Natural killer cell treated with Interleukin-12 subunit alpha and Interleukin-12 subunit beta and Interleukin-15 and Interleukin-18, amount 100 ng/mL, for 72 hours (primary cell): Measurements from ENCODE around the gene ZCCHC24. TPM values are rescaled to one million over a fixed set of nuclear protein-coding genes. Genes with fewer than 3 reads are reported as not detected.

ENCODE experiments used
- ATAC-seq, 2 donors: fragments of 150-1000 bp; cut with Tn5 transposase in 1 of 2; sonication (Bioruptor Pico), chemical (Tn5 transposase) in 1 of 2; 2 replicates each; pipeline ENCODE4 v1.10.0; 2021
- DNase-seq: peaks from one replicate; pipeline ENCODE4 v3.0.0; 2022; ENCODE audit warnings: low spot score
- H3K27ac Mint-ChIP-seq, 2 donors: 1 replicate in 1 of 2; 2 replicates in 1 of 2; pipeline ENCODE4 v1.8.0; 2022; ENCODE audit warnings: mixed read lengths in 2 of 2, mild to moderate bottlenecking in 1 of 2, moderate library complexity in 1 of 2
- H3K27me3 Mint-ChIP-seq, 2 donors: 1 replicate in 1 of 2; 2 replicates in 1 of 2; pipeline ENCODE4 v1.8.0; 2022; ENCODE audit warnings: mixed read lengths in 2 of 2
- H3K36me3 Mint-ChIP-seq: one replicate; pipeline ENCODE4 v1.8.0; 2022; ENCODE audit warnings: mixed read lengths
- H3K4me1 Mint-ChIP-seq, 2 donors: 1 replicate in 1 of 2; 2 replicates in 1 of 2; pipeline ENCODE4 v1.8.0; 2022; ENCODE audit warnings: low read depth in 2 of 2, mixed read lengths in 2 of 2, mild to moderate bottlenecking in 1 of 2
- H3K4me3 Mint-ChIP-seq: one replicate; pipeline ENCODE4 v1.8.0; 2022; ENCODE audit warnings: mixed read lengths
- H3K9me3 Mint-ChIP-seq: 2 replicates; pipeline ENCODE4 v1.8.0; 2022; ENCODE audit warnings: mixed read lengths
- total RNA-seq, 2 donors: library from RNA; stranded (reverse); gene quantifications; one replicate each; pipeline ENCODE4 v1.2.3, GENCODE V29; 2022

Gene ZCCHC24
- total RNA-seq, 2 donors from 2014 or later = 0.73 to 1.3 TPM

DNA sequence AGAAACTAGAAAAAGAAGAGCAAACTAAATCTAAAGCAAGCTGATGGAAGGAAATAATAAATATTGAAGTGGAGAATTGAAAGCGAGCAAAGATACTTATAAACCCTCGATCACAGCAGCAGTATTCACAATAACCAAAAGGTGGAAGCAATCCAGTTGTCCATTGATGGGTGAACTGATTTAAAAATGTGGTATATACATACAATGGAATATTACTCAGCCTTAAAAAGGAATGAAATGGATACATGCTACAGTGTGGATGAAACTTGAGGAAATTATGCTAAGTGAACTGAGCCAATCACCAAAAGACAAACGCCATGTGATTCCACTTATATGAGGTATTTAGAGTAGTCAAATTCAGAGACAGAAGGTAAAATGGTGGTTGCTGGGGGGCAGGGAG, 17.5 kb downstream of the ZCCHC24 start:
- H3K36me3 Mint-ChIP-seq = no peaks in the 10 kb centered on the region
- DNase-seq = no peak
- ATAC-seq = no peak
- no peaks in the 10 kb centered on the region for H3K9me3 Mint-ChIP-seq
- H3K4me3 Mint-ChIP-seq = no peak overlapping the region
- H3K27me3 Mint-ChIP-seq = no peaks in the 10 kb centered on the region
- H3K27ac Mint-ChIP-seq = no peak overlapping the region
- H3K4me1 Mint-ChIP-seq = no peaks in the 10 kb centered on the region

GRCh38 chr10:79425074-79425532, 20.3 kb downstream of the ZCCHC24 start:
- ATAC-seq = peak in 1 of 2 donors; percentile 15
- no peaks in the 10 kb centered on the region for H3K4me1 Mint-ChIP-seq
- H3K27ac Mint-ChIP-seq = no peak overlapping the region
- H3K27me3 Mint-ChIP-seq = no peaks in the 10 kb centered on the region
- DNase-seq = peak; percentile 51
- H3K9me3 Mint-ChIP-seq = no peaks in the 10 kb centered on the region
- H3K36me3 Mint-ChIP-seq = no peaks in the 10 kb centered on the region
- H3K4me3 Mint-ChIP-seq = no peak overlapping the region

DNA sequence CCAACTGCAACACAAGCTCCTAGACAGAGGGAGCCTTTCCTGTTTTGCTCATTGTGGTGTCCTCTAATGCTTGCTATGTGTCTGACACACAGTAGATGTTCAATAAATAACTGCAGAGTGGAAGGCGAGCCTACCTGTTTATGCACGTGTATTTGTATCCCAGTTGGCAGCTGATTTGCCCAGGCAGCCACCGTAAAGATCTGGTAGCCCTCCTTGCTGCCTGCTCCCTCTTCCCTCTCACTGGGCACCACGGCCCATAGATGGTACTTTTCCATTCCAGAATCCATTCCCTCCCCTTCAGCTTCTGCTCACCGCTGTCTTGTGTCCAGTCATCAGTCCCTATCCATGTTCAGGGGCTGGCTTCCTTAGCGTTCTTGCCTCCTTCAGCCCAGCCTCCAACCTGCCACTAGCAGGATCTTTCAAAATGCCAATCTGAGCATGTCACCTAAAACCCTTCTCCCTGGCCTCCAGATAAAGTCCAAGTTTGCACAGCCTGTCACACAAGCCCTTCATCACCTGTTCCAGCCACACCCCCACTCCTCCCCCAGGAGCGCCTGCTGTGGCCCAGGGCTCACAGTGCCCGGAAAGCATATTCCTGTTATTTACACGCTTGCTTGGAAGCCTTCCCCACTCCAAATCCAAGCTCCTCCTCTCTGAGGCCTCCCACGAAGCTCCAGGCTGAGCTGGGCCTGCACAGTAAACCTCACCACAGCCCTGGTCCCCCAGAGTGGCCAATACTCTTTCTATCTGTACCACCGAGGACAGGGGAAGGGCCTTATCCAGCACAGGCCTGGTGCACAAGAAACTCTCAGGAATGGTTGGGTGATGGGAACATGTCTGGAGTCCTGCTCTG, 21.0 kb downstream of the ZCCHC24 start:
- Mint-ChIP-seq H3K27ac (no peak overlapping the region), H3K4me3 (no peak overlapping the region), H3K4me1 (no peaks in the 10 kb centered on the region), H3K36me3 (no peaks in the 10 kb centered on the region), H3K27me3 (no peaks in the 10 kb centered on the region), H3K9me3 (no peaks in the 10 kb centered on the region)
- peak; percentile 32 for DNase-seq
- ATAC-seq = no peak

GRCh38 chr10:79422178-79422892, 23.1 kb downstream of the ZCCHC24 start:
- Mint-ChIP-seq H3K9me3 (no peaks in the 10 kb centered on the region), H3K27me3 (no peaks in the 10 kb centered on the region), H3K36me3 (no peaks in the 10 kb centered on the region), H3K4me1 (no peaks in the 10 kb centered on the region), H3K4me3 (no peak overlapping the region), H3K27ac (no peak overlapping the region)
- peak in 1 of 2 donors; percentile 18 for ATAC-seq
- peak; percentile 15 for DNase-seq

DNA sequence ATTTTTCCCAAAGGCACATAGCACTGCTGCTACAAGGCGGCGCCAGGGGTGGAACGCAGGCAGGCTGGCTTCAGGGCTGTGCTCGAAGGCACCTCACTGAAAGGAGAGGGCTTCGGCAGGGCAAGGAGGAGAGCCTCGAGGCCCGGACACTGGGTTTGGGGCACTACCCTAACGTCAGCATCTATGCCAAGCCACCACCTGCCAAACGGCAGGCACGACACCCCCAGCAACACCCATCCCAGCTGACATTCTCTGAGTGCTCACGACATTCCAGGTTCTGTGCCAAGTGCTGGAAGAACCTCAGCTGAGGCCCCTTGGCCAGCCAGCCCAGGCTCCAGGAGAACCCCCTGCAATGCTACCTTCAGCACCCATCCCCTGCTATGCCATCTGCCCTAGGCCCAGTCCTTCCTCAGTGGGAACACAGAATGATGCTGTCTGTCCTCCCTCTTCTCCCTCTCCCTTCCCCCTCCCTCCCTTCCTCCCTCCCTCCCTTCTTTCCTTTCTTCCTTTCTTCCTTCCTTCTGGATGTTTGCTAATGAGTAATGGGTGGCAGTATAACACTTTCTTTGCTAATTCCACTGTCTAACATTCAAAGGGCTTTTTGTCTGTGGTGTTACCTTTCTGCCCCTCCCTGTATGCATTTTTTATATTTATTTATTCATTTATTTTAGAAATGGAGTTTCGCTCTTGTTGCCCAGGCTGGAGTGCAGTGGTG, 24.3 kb downstream of the ZCCHC24 start:
- H3K9me3 Mint-ChIP-seq = no peaks in the 10 kb centered on the region
- H3K27ac Mint-ChIP-seq = no peak overlapping the region
- no peak for ATAC-seq
- no peaks in the 10 kb centered on the region for H3K4me1 Mint-ChIP-seq
- no peak overlapping the region for H3K4me3 Mint-ChIP-seq
- no peak for DNase-seq
- no peaks in the 10 kb centered on the region for H3K36me3 Mint-ChIP-seq
- H3K27me3 Mint-ChIP-seq = no peaks in the 10 kb centered on the region

- no peaks in the 10 kb centered on the region for H3K9me3 Mint-ChIP-seq
- H3K27ac Mint-ChIP-seq = no peak overlapping the region
- H3K36me3 Mint-ChIP-seq = no peaks in the 10 kb centered on the region
- ATAC-seq (no peak), DNase-seq (no peak)
- no peaks in the 10 kb centered on the region for H3K27me3 Mint-ChIP-seq
- H3K4me1 Mint-ChIP-seq = peaks cover 0 to 5% of the 10 kb centered on the region in 2 donors
- no peak overlapping the region for H3K4me3 Mint-ChIP-seq
Measured at GRCh38 chr10:79418886-79419595, 26.4 kb downstream of the ZCCHC24 start.

GRCh38 chr10:79418274-79418673, 27.1 kb downstream of the ZCCHC24 start:
- H3K27me3 Mint-ChIP-seq = no peaks in the 10 kb centered on the region
- H3K9me3 Mint-ChIP-seq = no peaks in the 10 kb centered on the region
- no peak overlapping the region for H3K27ac Mint-ChIP-seq
- H3K36me3 Mint-ChIP-seq = no peaks in the 10 kb centered on the region
- no peak for ATAC-seq
- H3K4me3 Mint-ChIP-seq = no peak overlapping the region
- no peak for DNase-seq
- peaks cover 7 to 10% of the 10 kb centered on the region in 2 donors for H3K4me1 Mint-ChIP-seq

DNA sequence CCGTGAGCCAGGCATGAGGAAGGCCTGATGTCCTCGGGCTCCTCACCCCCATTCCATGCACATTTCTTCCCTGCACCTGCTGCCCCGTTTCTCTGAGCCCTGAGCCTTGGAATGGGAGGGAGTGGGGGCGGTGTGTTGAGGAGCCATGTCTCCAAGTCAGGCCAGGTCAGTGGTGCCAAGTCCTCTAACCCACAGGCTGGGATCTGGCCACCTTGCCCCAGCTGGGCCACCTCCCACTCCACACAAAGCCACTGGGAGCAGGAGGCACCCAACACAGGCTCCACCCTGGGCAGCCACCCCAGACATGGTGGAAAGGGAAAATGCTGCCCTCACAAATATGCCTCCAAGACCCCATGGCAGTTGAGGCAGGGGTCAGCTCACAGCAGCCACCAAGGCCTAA, 27.7 kb downstream of the ZCCHC24 start:
- no peak overlapping the region for H3K27ac Mint-ChIP-seq
- no peaks in the 10 kb centered on the region for H3K36me3 Mint-ChIP-seq
- H3K9me3 Mint-ChIP-seq = no peaks in the 10 kb centered on the region
- H3K27me3 Mint-ChIP-seq = no peaks in the 10 kb centered on the region
- ATAC-seq = no peak
- H3K4me1 Mint-ChIP-seq = peaks cover 12 to 15% of the 10 kb centered on the region in 2 donors
- no peak for DNase-seq
- H3K4me3 Mint-ChIP-seq = no peak overlapping the region

DNA sequence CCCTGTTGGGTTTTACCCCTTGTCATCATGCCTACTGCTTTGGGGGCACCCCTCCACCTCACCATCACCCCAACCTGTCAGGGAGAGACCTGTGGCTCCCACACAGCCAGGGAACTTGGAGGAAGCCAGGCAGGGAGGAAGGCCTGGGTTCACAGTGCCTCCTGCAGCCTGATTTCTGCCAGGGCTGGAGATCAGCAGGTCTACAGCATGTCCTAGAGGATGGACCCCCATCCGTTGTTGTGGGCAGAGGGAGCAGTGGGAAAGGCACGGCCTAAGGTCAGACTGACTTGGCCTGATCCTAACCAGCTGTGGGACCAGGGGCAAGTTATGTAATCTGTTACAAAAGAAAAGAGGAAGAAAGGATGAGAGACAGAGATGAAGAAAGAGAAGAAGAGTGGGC, 28.2 kb downstream of the ZCCHC24 start:
- H3K9me3 Mint-ChIP-seq = no peaks in the 10 kb centered on the region
- no peak for ATAC-seq
- DNase-seq = no peak
- peaks cover 12 to 16% of the 10 kb centered on the region in 2 donors for H3K4me1 Mint-ChIP-seq
- no peak overlapping the region for H3K4me3 Mint-ChIP-seq
- H3K36me3 Mint-ChIP-seq = no peaks in the 10 kb centered on the region
- no peak overlapping the region for H3K27ac Mint-ChIP-seq
- H3K27me3 Mint-ChIP-seq = no peaks in the 10 kb centered on the region

GRCh38 chr10:79416578-79417255, 28.7 kb downstream of the ZCCHC24 start:
- Mint-ChIP-seq H3K27me3 (no peaks in the 10 kb centered on the region), H3K27ac (no peak overlapping the region), H3K36me3 (no peaks in the 10 kb centered on the region), H3K9me3 (no peaks in the 10 kb centered on the region), H3K4me3 (no peak overlapping the region), H3K4me1 (peaks cover 12 to 16% of the 10 kb centered on the region in 2 donors)
- ATAC-seq (no peak), DNase-seq (no peak)

DNA sequence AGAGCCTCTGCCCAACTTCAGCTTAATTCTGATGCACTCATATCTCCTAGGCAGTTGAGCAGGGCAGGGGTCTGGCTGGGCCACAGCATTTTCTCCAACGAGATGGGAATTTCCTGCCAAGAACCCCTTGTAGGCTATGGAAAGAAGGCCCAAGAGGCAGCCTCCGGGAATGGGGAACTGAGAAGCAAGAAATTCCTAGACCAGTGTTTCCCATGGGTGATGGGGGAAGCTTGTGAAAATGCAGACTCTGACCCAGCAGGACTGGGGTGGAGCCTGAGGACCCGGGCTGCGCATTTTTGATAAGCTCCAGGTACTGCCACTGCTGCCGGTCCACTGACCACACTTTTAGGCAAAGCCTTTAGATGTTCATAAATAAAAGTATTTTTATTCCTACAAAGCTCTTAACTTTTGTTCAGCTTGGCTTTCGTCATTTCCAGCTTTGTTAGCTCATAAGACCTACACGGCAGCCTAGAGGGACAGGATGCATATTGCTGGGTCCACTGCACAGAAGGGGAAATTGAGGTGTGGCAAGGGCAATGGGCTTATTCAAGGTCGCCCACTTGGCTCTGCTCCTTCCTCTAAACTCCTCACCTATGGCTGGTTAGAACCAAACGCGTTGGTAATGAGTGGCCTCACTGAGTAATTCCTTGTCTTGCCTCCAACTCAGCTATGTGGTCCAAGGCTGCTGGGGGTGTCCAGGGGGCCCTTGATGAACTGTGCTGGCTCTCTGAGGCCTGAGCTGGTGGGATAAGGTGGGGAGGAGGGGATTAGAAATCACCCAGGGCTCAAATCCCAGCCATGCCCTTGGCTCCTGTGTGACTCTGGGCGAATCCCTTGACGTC, 29.5 kb downstream of the ZCCHC24 start:
- H3K36me3 Mint-ChIP-seq = no peaks in the 10 kb centered on the region
- H3K4me1 Mint-ChIP-seq = peaks cover 12 to 16% of the 10 kb centered on the region in 2 donors
- no peak overlapping the region for H3K27ac Mint-ChIP-seq
- no peaks in the 10 kb centered on the region for H3K27me3 Mint-ChIP-seq
- no peak for DNase-seq
- H3K9me3 Mint-ChIP-seq = no peaks in the 10 kb centered on the region
- ATAC-seq = no peak
- H3K4me3 Mint-ChIP-seq = no peak overlapping the region

DNA sequence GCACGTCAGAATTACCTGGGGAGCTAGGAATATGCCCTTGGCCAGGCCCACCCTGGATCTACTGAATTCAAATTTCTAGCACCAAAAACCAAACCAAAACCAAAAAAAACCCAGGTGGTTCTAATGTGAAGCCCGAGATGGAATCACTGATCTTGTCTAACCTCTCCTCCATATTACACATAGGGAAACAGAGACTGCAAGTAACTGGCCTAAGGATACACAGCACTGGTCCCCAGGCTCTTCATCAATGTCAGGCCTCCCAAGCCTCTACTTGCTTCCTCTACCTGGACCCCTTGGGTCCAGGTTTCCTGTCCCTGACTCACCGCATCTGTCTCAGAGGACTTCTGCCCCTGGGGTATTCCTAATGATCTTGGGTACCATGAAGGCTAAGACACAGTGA, 30.7 kb downstream of the ZCCHC24 start:
- Mint-ChIP-seq H3K27ac (peak overlapping the region in 1 of 2 donors; percentile 47), H3K4me3 (no peak overlapping the region), H3K9me3 (no peaks in the 10 kb centered on the region), H3K27me3 (no peaks in the 10 kb centered on the region), H3K4me1 (peaks cover 12 to 16% of the 10 kb centered on the region in 2 donors), H3K36me3 (no peaks in the 10 kb centered on the region)
- DNase-seq (no peak), ATAC-seq (no peak)
